K562 (cell line): ENCODE results near the gene ATF5. TPM values are rescaled to one million over a fixed set of nuclear protein-coding genes. Genes with fewer than 3 reads are reported as not detected.

Experiments used
- ATAC-seq: fragments of 200-7000 bp; cut with Tn5 transposase; 3 replicates; pipeline ENCODE4 v1.9.1; 2020; ENCODE audit warnings: moderate library complexity
- BruUV-seq: library from RNA; stranded (reverse); fragments of 400-500 nt; replicated peaks from 2 replicates; lab custom pipeline; 2021; lab: Mats Ljungman, UMichigan
- CTCF ChIA-PET: fragments of 300-600 bp; formaldehyde crosslinking; extraction: SDS; loops from one replicate; lab custom pipeline; 2021; ENCODE audit warnings: low intra/inter-chr PET ratio; lab: Yijun Ruan, JAX
- POLR2A ChIA-PET: fragments of 300-600, 350-650 bp; sonication (Branson Sonifier 250); formaldehyde crosslinking; extraction: SDS; loops from one replicate; lab custom pipeline; 2021; ENCODE audit warnings: antibody characterized with exemption, inconsistent platforms; lab: Yijun Ruan, JAX
- DNase-seq, 4 experiments: peaks; one replicate each; pipeline versions ENCODE4 v3.0.0 to v3.0.0-alpha.2; 2011 to 2018; ENCODE audit warnings: low spot score in 3 of 4, mixed read lengths in 3 of 4; ENCODE audit errors: extremely low read depth in 1 of 4
- FAIRE-seq: peaks from 2 replicates; lab custom pipeline; 2011; peaks lifted over from hg19 to GRCh38; lab: Jason Lieb, UNC
- H2AFZ ChIP-seq: 2 replicates; pipeline ENCODE4 v1.6.0; 2011; ENCODE audit warnings: low read depth, low read length, control low read depth, inconsistent platforms
- H3K27ac ChIP-seq: fragments of 200-600 bp; 3 replicates; pipeline ENCODE4 v1.8.0; 2011; ENCODE audit warnings: low read depth, mild to moderate bottlenecking, control low read depth, inconsistent platforms, low read length, moderate library complexity, mixed read lengths; ENCODE audit errors: extremely low read depth
- H3K27me3 ChIP-seq, 2 experiments: fragments of 300-600 bp in 1 of 2; 2 replicates in 1 of 2; 3 replicates in 1 of 2; pipeline versions ENCODE4 v1.6.0 to v1.8.0; 2011; ENCODE audit warnings: inconsistent platforms in 2 of 2, low read length in 2 of 2, mild to moderate bottlenecking in 1 of 2, mixed read lengths in 1 of 2, moderate library complexity in 1 of 2; ENCODE audit not compliant: control insufficient read depth in 2 of 2, insufficient read depth in 2 of 2
- H3K36me3 ChIP-seq: fragments of 300-600 bp; 3 replicates; pipeline ENCODE4 v1.8.0; 2011; ENCODE audit warnings: mild to moderate bottlenecking, low read length, inconsistent platforms; ENCODE audit not compliant: control insufficient read depth, insufficient read depth
- H3K4me1 ChIP-seq, 2 experiments: fragments of 200-600 bp in 1 of 2; replicated peaks in 1 of 2; 2 replicates in 1 of 2; 3 replicates in 1 of 2; pipeline versions ENCODE4 v1.5.1 to v1.8.0; 2011; ENCODE audit warnings: inconsistent platforms in 2 of 2, low read length in 2 of 2, mild to moderate bottlenecking in 1 of 2, mixed read lengths in 1 of 2, moderate library complexity in 1 of 2; ENCODE audit not compliant: control insufficient read depth in 2 of 2, insufficient read depth in 2 of 2
- H3K4me2 ChIP-seq: 2 replicates; pipeline ENCODE4 v1.6.1; 2011; ENCODE audit warnings: low read length, control low read depth, inconsistent platforms, mixed read lengths; ENCODE audit not compliant: insufficient read depth
- H3K4me3 ChIP-seq: fragments of 200-600 bp; sonication (generic), shearing (Covaris generic); 2 replicates; pipeline ENCODE4 v1.5.1; 2016; ENCODE audit warnings: control low read depth, inconsistent platforms
- H3K79me2 ChIP-seq: fragments of 200-600 bp; 3 replicates; pipeline ENCODE4 v1.8.0; 2011; ENCODE audit warnings: low read length, inconsistent platforms; ENCODE audit not compliant: control insufficient read depth, insufficient read depth
- H3K9ac ChIP-seq, 2 experiments: 2 replicates each; pipeline versions ENCODE4 v1.6.0 to v1.6.1; 2011; ENCODE audit warnings: low read depth in 2 of 2, low read length in 2 of 2, control low read depth in 1 of 2, inconsistent platforms in 1 of 2, mild to moderate bottlenecking in 1 of 2, mixed read lengths in 1 of 2; ENCODE audit not compliant: insufficient read depth in 1 of 2
- H3K9me1 ChIP-seq: one replicate; pipeline ENCODE4 v1.6.0; 2011; ENCODE audit warnings: inconsistent platforms, mild to moderate bottlenecking, low read length, moderate library complexity; ENCODE audit not compliant: control insufficient read depth, insufficient read depth
- H3K9me3 ChIP-seq: replicated peaks from 2 replicates; pipeline ENCODE4 v1.5.1; 2011; ENCODE audit warnings: low read depth, low read length, inconsistent platforms; ENCODE audit not compliant: control insufficient read depth, insufficient read depth
- H4K20me1 ChIP-seq: replicated peaks from 2 replicates; pipeline ENCODE4 v1.6.1; 2011; ENCODE audit warnings: low read length, inconsistent platforms, mixed read lengths; ENCODE audit not compliant: control insufficient read depth, insufficient read depth
- DPF2 ChIP-seq: fragments of 450-650 bp; IDR thresholded peaks from 2 replicates; pipeline ENCODE4 v1.6.1; 2016
- ETV1 ChIP-seq: fragments of 450-650 bp; conservative IDR thresholded peaks from 2 replicates; pipeline ENCODE4 v1.6.1; 2016; ENCODE audit warnings: missing genetic modification characterization, control low read depth, low read depth, missing compliant biosample characterization
- FUS ChIP-seq: fragments of 200-400 bp; formaldehyde crosslinking; optimal IDR thresholded peaks from 2 replicates; pipeline ENCODE3; 2017; ENCODE audit warnings: low read depth, low read length
- GATA2 ChIP-seq: sonication (generic); formaldehyde crosslinking; IDR thresholded peaks from 2 replicates; pipeline ENCODE4 v1.4.0; 2020; ENCODE audit warnings: mild to moderate bottlenecking, missing genetic modification reagents
- MYBL2 ChIP-seq, 2 experiments: fragments of 450-650 bp in 1 of 2; sonication (generic) in 1 of 2; formaldehyde crosslinking in 1 of 2; IDR thresholded peaks; 2 replicates each; pipeline versions ENCODE4 v1.6.1 to v1.8.1; 2017 to 2022; ENCODE audit warnings: borderline replicate concordance in 1 of 2, inconsistent platforms in 1 of 2, low read depth in 1 of 2, mild to moderate bottlenecking in 1 of 2, missing genetic modification reagents in 1 of 2, moderate library complexity in 1 of 2
- PATZ1 ChIP-seq: fragments of 250-450 bp; sonication (Bioruptor Pico); IDR thresholded peaks from 2 replicates; pipeline ENCODE4 v1.5.0; 2020; ENCODE audit warnings: mild to moderate bottlenecking, borderline replicate concordance
- TAF7 ChIP-seq: fragments of 450-650 bp; IDR thresholded peaks from 2 replicates; pipeline ENCODE4 v1.6.1; 2016; ENCODE audit warnings: missing genetic modification characterization, missing compliant biosample characterization
- TBL1XR1 ChIP-seq, 2 experiments: IDR thresholded peaks; 2 replicates each; pipeline ENCODE4 v1.6.1; 2012; ENCODE audit warnings: improper control_type of control experiment in 2 of 2, low read length in 2 of 2, mild to moderate bottlenecking in 1 of 2
- ZFP30 ChIP-seq: fragments of 250-450 bp; sonication (Bioruptor Pico); IDR thresholded peaks from 2 replicates; pipeline ENCODE4 v1.8.0; 2022; ENCODE audit warnings: moderate library complexity, mild to moderate bottlenecking, inconsistent platforms, borderline replicate concordance
- ZFP91 ChIP-seq: sonication (generic); formaldehyde crosslinking; IDR thresholded peaks from 2 replicates; pipeline ENCODE4 v1.8.0; 2022; ENCODE audit warnings: mild to moderate bottlenecking, missing genetic modification reagents
- ZNF57 ChIP-seq: fragments of 450-650 bp; formaldehyde crosslinking; IDR thresholded peaks from 2 replicates; pipeline ENCODE4 v1.4.0; 2020; ENCODE audit warnings: mild to moderate bottlenecking, moderate library complexity
- WGBS: fragments of 100-300 bp; shearing (Covaris generic); methylation state at CpG from one replicate; pipeline ENCODE4 v1.1.6; 2016; ENCODE audit warnings: low coverage, mixed read lengths; ENCODE audit not compliant: insufficient coverage; ENCODE audit errors: missing lambda C conversion rate; 5-methylcytosine and 5-hydroxymethylcytosine counted together
- in situ Hi-C: fragments of 300-500 bp; cut with MboI; formaldehyde crosslinking; loops from 4 replicates; pipeline ENCODE4 v1.15.0; 2018; ENCODE audit warnings: inconsistent platforms, mixed read lengths
- intact Hi-C: fragments of 100-400 bp; cut with micrococcal nuclease; formaldehyde crosslinking; loops from 2 replicates; pipeline ENCODE4 v1.14.2; 2022
- polyA plus RNA-seq, 8 experiments: library from polyadenylated mRNA; depleted of rRNA in 4 of 8; stranded (reverse) in 5 of 8; unstranded in 3 of 8; fragments of >200 nt; fragmentation: Nextera tagmentation in 2 of 8; fragmentation: Illumina TruSeq in 1 of 8; extraction: Ambion mirVana in 2 of 8; extraction: Trizol in 1 of 8; gene quantifications; 2 replicates each; pipeline versions ENCODE4 v1.2.1 to v1.2.3, GENCODE V29; 2011 to 2014; ENCODE audit warnings: inconsistent platforms in 1 of 8, missing spikeins in 1 of 8
- total RNA-seq, 7 experiments: library from RNA; depleted of rRNA in 6 of 7; stranded (reverse); fragments of >200 nt in 6 of 7; fragmentation: Illumina TruSeq in 2 of 7; extraction: Trizol in 2 of 7; gene quantifications; 2 replicates each; pipeline versions ENCODE4 v1.2.1 to v1.2.3, GENCODE V29; 2011 to 2021; ENCODE audit warnings: low replicate concordance in 1 of 7
- TF ChIP-seq, protein P1 (sequence below), 2 experiments: fragments of 450-650 bp; conservative IDR thresholded peaks; 2 replicates each; pipeline ENCODE4 v1.6.1; 2017; ENCODE audit warnings: mild to moderate bottlenecking in 2 of 2, moderate library complexity in 2 of 2
- TF ChIP-seq, protein P2 (sequence below): fragments of 450-650 bp; conservative IDR thresholded peaks from 2 replicates; pipeline ENCODE4 v1.6.1; 2016; ENCODE audit warnings: missing genetic modification characterization, low read depth, mild to moderate bottlenecking, missing compliant biosample characterization, moderate library complexity

The ATF5 gene
- total and polyA plus RNA-seq, 9 of the 15 experiments (the other 6 are each of a cell fraction or from before 2014, with no cell fraction given), result 3.0 to 57.6 (median 11.1) TPM

DNA sequence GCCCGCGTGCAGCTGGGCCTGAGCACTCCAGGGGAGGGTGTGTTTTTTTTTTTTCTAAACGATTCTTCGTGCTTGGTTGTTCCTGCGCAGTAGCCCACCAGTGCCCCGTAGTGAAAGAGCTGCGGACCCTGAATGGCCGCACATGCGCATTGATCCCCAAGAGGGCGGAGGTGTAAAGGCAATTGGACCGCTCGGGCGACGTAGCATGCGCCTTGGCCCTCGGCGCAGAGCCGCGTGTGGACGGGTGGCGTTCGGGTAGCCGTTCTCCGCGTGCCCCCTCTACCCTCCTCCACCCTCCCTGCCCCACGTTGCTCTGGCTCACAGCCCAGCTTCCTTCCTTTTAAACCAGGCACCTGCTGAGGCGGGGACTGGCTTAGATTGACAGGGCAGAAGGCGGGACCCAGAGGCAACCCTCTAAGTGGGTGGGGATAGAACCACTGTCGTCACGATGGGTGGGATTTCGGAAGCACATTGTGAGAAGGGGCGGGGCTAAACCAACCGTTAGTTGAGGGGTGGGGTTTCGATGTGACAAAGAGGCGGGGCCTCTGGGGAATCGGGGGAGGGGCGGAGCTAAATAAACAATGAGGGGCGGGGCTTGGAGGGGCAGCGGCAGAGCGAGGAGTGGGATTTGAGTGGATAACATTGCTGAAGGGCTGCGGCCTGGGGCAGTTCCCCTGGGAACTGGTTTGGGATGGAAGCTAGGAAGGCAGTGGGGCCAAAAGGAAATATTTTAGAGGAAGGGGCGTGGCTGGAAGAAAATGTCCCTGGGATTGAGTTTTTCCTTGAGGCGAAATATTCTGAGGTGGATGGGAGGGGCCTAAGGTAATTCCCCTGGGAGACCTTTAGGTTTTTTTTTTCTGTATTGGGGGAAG, 842 bp downstream of the ATF5 start:
- peaks cover 63% of the 10 kb centered on the region for H3K79me2 ChIP-seq
- no TSS peak for BruUV-seq
- ChIA-PET CTCF (no interaction called here), POLR2A (interaction anchor here (0.6 to 6.4 kb wide), 21 partner anchors 8 to 610 kb away, joined by 3 to 105 read pairs (median 4); partner anchors contain the start of genes AKT1S1 and TBC1D17)
- H3K9me3 ChIP-seq, result no peaks in the 10 kb centered on the region
- peak overlapping the region; percentile 94 to 98 for H3K9ac ChIP-seq
- DNase-seq, result peak; percentile 90 to 97 (median 94)
- peak overlapping the region; percentile 55 for H3K4me3 ChIP-seq
- peaks cover 5% of the 10 kb centered on the region for H3K9me1 ChIP-seq
- WGBS, result under 1% methylated on average over 36 of the region's 43 CpGs
- peak overlapping the region; percentile 92 for H3K27ac ChIP-seq
- intact Hi-C loops, result loop anchor here (5.0 kb wide), 1 partner anchor 63 kb away; the partner anchor contains the start of gene PNKP
- peaks cover 42% of the 10 kb centered on the region for H3K36me3 ChIP-seq
- peak overlapping the region; percentile 93 for H2AFZ ChIP-seq
- peak overlapping the region; percentile 97 for H3K4me2 ChIP-seq
- ATAC-seq, result peak; percentile 71
- H3K4me1 ChIP-seq, result peaks cover 28 to 51% of the 10 kb centered on the region in 2 experiments
- no peaks in the 10 kb centered on the region for H3K27me3 ChIP-seq
- FAIRE-seq, result peak; percentile 96
- in situ Hi-C loops, result loop anchor here (10.0 kb wide), 1 partner anchor 165 kb away; no protein-coding TSS in a partner anchor
- H4K20me1 ChIP-seq, result peaks cover 12% of the 10 kb centered on the region
- TF ChIP-seq ZFP91 (CRISPR knock-in tag) (no peak), ETV1 (tag) (no peak), TAF7 (tag) (peak; percentile 83), FUS (no peak), PATZ1 (CRISPR knock-in tag) (no peak), ZNF57 (CRISPR knock-in tag) (peak; percentile 57; the same call in 1 of the 2 replicates), TBL1XR1 (IDR thresholded peaks at IDR 0.05; ENCODE audit: low read length in 2 of 2) (no peak), DPF2 (peak; percentile 41; the same call in 1 of the 2 replicates), MYBL2 (IDR thresholded peaks at IDR 0.05; ENCODE audit: low read depth) (no peak; the same call in 1 of the 2 replicates), MYBL2 (CRISPR knock-in tag; IDR thresholded peaks at IDR 0.05; ENCODE audit: borderline replicate concordance) (no peak), GATA2 (CRISPR knock-in tag) (no peak), ZFP30 (CRISPR knock-in tag) (no peak)
- TF ChIP-seq, protein P1, sequence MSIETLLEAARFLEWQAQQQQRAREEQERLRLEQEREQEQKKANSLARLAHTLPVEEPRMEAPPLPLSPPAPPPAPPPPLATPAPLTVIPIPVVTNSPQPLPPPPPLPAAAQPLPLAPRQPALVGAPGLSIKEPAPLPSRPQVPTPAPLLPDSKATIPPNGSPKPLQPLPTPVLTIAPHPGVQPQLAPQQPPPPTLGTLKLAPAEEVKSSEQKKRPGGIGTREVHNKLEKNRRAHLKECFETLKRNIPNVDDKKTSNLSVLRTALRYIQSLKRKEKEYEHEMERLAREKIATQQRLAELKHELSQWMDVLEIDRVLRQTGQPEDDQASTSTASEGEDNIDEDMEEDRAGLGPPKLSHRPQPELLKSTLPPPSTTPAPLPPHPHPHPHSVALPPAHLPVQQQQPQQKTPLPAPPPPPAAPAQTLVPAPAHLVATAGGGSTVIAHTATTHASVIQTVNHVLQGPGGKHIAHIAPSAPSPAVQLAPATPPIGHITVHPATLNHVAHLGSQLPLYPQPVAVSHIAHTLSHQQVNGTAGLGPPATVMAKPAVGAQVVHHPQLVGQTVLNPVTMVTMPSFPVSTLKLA (conservative IDR thresholded peaks at IDR 0.05), result peak; percentile 85 to 92
- TF ChIP-seq, protein P2, sequence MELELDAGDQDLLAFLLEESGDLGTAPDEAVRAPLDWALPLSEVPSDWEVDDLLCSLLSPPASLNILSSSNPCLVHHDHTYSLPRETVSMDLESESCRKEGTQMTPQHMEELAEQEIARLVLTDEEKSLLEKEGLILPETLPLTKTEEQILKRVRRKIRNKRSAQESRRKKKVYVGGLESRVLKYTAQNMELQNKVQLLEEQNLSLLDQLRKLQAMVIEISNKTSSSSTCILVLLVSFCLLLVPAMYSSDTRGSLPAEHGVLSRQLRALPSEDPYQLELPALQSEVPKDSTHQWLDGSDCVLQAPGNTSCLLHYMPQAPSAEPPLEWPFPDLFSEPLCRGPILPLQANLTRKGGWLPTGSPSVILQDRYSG (tag), result peak; percentile 28; the same call in 1 of the 2 replicates
